ENCODE results near the gene MSH2.
A peak's percentile ranks its signal among the peaks of the same experiment; 100 is the strongest.

Gene MSH2

GRCh38 chr2:47510745-47511144 lies 107.8 kb downstream of the MSH2 start:
- DNase-seq = no peak

DNA sequence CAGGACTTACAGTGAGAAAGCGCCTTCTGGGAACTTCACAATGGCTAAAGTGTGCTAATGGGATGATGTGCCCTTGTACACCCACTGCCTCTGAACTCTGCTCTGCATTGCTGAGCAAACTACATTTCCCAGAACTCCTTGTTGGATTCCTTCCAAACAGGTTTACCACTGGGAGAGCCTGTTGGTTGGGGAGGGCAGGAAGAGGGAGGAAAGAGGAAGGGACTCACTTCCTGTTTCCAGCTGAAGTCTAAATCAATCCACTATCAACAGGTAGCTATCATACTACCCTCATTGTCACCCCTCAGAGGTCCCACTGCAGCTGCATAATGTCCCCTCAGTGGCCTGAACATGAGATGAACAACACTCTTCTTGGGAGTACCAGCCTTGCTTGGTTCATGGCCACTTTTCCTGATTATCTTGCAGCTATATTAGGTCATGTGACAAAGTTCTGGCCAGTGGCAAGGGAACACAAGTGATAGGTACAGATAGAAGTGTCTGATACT lies 109.7 kb downstream of the MSH2 start:
- no peak for DNase-seq

GRCh38 chr2:47513981-47514520 lies 111.1 kb downstream of the MSH2 start:
- no peak for DNase-seq

- no peak for DNase-seq
Observed at GRCh38 chr2:47516360-47517104, 113.6 kb downstream of the MSH2 start.

DNA sequence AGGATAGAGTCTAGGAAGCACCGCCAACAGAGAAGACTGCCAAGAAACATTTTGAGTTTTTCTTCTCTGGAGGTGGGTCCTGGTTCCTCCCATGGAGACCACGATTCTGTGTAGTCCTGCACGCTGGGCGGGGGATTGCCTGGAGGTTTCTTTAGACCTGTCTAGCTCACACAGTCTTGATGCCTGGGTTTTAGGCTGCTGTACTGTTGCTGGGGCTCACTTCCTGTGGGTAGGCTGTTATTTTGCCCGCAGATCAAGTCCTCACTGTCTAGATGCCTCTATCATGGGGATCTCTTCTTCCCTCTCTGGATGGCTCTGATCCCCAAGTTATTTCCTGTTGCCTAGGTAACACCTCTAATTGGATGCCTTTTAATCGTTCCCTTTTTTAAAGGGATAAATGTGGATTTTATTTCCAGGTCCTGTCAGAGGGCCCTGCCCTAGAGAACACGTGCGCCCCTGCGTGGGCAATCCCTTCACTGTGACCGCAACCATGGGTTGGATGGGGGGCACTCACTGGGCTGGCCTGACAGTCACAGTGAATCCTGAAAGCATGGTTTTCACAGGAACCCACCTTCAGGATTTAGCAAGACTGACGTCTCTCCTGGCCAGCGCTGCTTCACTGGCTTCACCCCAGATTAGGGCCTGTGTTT lies 115.7 kb downstream of the MSH2 start:
- no peak for DNase-seq

DNA sequence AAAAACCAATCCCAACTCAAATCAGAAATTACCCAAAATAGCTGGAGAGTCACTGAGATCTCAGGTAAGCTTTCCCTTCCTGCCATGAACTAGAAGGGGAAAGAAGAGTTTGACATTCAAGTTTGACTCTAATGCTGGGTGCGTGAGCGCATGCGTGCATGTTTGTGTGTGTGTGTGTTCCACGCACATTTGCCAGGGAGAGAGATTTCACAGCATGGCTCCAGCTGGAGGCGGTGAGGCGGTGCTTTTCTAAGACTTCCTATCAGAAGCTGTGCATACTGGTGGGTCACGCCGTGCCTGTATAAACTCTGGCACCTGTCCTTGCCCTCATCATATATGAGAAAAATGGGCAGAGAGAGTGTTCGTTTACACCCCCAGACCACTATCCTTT lies 116.2 kb downstream of the MSH2 start:
- DNase-seq = no peak

- DNase-seq = no peak
Observed at GRCh38 chr2:47519604-47520301, 116.8 kb downstream of the MSH2 start.

GRCh38 chr2:47520302-47520630 lies 117.3 kb downstream of the MSH2 start:
- DNase-seq = no peak

GRCh38 chr2:47520825-47521665 lies 118.1 kb downstream of the MSH2 start:
- DNase-seq = peak; percentile 81

DNA sequence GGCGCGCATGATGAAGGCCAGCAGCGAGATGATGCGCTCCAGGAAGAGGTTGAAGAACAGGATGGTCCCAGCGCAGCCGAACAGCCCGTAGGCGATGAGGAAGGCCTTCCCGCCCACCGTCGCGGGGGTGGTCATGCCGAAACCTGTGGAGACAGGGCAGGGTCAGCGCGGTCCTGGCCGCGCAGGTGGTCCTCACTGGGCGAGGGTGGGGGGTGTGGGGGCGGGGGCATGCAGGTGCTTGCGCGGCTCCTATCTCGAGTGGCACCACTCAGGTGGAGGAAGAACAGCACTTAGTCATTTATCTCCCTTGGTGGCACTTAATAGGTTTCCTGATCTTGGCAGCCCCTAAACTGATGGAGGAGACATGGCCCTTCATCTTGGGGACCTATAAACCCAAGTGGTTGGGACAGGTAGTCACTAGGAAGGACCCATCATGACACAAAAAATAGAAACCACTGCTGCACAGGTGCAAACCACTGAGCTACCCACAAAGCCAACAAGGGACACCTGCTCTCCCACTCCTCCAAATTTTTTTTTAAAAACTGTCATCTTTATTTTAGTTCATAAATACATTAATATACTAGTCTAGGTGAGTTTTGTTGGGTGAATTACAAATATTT lies 118.8 kb downstream of the MSH2 start:
- no peak for DNase-seq

DNA sequence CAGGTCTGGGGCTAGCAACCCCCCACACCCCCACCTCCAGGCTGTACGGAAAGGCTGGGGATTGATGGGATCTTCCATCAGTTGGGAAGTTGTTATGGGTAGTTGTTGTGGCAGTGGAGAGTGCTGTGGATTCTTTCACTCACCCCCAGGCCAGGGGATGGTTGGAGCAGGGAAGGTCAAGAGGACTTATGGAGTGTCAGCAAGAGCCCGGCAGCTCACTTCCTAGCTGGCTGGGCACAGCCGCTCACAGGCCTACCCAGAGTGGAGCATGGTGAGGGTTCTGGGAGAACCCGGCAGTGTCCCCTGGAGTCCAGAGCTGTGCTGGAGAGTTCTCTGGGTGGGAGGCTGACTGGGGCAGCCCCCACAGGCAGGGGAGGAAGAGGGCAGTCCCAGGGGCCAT lies 122.2 kb downstream of the MSH2 start:
- DNase-seq = no peak

- DNase-seq = no peak
Observed at GRCh38 chr2:47528455-47528854, 125.5 kb downstream of the MSH2 start.

DNA sequence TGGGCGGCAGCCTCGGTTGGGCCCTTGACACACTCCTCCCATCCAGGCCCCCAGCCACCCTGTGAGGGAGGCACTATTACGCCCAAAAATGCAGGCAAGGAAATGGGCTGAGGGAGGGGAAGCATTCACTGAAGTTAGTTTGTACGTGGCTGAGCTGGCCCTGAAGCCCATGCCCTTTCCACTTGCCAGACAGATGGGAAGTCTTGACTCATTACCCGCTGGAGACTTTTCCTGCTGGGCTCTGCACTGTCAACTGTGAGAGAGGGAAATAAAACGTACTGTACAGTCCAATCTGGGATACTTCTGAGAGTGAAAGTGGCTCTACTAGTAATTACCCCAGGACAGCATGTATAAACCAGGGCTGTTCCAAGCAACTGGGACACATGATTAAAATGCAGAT lies 125.9 kb downstream of the MSH2 start:
- DNase-seq = no peak

DNA sequence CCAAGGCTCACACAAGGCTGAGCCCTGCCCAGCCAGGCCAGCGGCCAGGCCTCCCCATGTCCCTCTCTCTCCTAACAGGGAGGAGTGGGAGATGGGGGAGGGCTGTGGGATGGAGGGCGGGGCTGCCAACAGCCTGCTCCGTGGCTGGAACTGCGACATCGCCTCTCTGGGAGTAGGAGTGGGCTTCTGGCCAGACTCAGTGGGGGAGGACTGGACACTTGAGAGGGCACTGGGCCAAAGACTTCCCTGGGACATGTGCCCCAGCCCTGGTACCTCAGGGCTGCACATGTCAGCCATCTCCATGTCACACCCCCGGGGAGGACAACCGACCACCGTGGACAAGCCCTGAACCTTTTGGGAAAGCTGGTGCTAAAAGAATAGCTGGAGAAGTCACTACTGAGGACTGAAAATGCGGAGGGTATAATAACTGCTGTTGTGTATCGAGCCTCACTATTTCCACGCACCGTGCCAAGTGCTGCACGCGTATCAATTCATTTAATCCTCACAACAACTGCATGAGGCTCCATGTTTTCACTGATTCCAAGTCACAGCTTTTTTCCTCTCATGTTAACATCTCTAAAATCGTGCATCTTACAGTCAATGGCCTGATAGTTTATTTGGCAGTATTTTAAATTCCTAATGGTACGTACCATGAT lies 127.3 kb downstream of the MSH2 start:
- no peak for DNase-seq

DNA sequence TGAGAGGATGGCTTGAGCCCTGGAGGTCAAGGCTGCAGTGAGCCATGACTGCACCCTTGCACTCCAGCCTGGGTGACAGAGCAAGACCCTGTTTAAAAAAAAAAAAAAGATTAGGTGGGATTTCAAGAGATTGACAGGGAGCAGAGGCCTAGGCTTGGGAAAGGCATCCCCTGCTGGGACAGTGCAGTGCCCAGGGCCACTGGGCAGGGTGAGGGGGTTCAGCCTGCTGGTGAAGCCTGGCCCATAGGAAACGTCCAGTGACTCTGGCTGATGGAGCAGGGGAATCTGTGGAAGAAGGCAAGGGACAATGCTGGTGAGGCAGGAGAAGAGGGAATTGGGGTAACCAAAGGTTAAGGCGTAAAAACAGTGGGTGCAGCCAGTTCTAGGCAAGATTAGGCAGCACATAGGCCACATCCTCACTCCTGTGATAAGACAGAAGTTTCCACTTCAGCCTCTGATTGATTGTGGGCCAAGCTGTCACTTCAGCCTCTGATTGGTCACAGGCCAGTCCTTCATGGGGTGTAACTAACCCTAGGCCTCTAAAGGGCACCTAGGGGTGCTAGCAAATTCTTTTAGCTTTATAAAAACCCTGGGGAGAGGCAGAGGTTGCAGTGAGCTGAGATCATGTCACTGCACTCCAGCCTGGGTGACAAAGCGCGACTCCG lies 128.6 kb downstream of the MSH2 start:
- no peak for DNase-seq
